Stomach (tissue), 4 donors: Measurements from ENCODE around the gene NEMP2.

Source experiments
- POLR2A ChIP-seq, 4 donors: fragments of 450-650 bp; IDR thresholded peaks; one replicate each; pipeline ENCODE4 v1.6.1; 2016; ENCODE audit warnings: antibody characterized with exemption in 4 of 4, control low read depth in 2 of 4, mild to moderate bottlenecking in 1 of 4, moderate library complexity in 1 of 4
- POLR2AphosphoS5 ChIP-seq, 3 donors: sonication (generic); formaldehyde crosslinking; IDR thresholded peaks; one replicate each; pipeline ENCODE4 v1.6.1; 2016; ENCODE audit warnings: antibody characterized with exemption in 3 of 3
- TF ChIP-seq, protein P1 (sequence below), 7 experiments: fragments of 450-650 bp in 4 of 7; fragments of 200-600 bp in 3 of 7; sonication (generic) in 3 of 7; IDR thresholded peaks; one replicate each; pipeline ENCODE4 v1.5.1; 2016 to 2019; ENCODE audit warnings: antibody characterized with exemption in 7 of 7, control low read depth in 2 of 7, mild to moderate bottlenecking in 1 of 7

GRCh38 chr2:190570871-190571270, 36.3 kb upstream of the NEMP2 start:
- TF ChIP-seq POLR2A (IDR thresholded peaks at IDR 0.05) (no peak), POLR2AphosphoS5 (IDR thresholded peaks at IDR 0.05) (no peak)
- TF ChIP-seq, protein P1, sequence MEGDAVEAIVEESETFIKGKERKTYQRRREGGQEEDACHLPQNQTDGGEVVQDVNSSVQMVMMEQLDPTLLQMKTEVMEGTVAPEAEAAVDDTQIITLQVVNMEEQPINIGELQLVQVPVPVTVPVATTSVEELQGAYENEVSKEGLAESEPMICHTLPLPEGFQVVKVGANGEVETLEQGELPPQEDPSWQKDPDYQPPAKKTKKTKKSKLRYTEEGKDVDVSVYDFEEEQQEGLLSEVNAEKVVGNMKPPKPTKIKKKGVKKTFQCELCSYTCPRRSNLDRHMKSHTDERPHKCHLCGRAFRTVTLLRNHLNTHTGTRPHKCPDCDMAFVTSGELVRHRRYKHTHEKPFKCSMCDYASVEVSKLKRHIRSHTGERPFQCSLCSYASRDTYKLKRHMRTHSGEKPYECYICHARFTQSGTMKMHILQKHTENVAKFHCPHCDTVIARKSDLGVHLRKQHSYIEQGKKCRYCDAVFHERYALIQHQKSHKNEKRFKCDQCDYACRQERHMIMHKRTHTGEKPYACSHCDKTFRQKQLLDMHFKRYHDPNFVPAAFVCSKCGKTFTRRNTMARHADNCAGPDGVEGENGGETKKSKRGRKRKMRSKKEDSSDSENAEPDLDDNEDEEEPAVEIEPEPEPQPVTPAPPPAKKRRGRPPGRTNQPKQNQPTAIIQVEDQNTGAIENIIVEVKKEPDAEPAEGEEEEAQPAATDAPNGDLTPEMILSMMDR (IDR thresholded peaks at IDR 0.05), result no peak
